NCI-H524 (cell line): Measurements from ENCODE around the gene ZNF222.

ENCODE experiments used
- DNase-seq, 2 experiments: peaks; one replicate each; lab custom pipeline; 2025; lab: John Stamatoyannopoulos, UW

Gene ZNF222

DNA sequence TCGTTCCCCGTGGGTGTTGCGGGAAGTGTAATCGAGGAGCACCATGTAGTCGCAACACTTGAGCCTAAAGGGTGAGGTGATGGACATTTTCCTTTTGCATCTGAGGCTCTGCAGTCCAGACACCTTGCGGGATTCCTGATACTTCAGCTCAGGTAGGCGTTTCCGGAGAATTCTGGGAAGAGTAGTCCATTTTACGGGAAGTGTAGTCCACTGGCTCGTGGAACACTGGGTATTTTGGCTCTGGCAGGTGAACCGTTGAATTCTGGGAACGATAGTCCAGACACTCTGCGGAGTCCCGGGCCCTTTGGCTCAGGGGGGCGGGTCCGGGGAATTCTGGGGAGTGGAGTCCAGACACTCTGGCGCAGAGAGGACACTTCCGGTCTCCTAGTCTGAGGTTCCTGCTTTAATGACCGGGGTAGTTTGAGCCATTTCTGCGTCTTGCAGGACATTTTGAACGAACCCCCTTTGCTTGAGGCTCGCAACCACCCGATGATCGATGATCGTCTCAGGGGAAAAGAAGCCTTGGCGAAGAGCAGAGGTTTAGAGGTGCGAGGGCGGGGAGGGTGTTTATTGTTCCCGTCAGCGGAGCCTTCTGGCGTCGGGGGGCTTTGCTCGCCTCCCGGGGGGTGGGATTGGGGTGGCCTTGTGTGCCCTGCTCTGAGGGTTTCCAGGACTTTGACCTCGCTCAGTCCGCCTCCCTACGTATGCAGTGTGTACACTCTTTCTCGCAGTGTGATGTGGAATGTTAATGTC lies 26.6 kb downstream of the ZNF222 start, which contains the start of gene ZNF223:
Gene ZNF223, plus strand, starts transcription at position 387 of the 753 bp plus-strand sequence. CDS start 3,141 bp downstream, outside the sequence.
- DNase-seq = peak; percentile 91 to 94

DNA sequence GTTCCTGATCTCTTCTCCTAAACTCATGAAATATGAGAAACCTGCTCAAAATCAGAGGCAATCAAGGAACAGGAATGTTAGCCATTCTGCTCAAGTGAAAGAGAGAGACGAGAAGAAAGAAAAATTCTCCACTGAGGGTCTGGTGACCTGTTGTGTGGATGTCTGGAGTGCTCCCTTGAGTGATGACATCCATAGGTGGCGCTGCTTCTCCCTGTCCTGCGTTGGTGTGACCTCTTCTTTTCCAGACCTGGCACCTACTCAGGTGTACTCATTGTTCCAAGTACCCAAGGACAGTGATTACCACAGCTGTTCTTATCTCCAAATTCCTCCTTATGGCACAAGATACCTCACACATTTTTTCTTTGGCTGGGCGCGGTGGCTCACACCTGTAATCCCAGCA lies 30.7 kb downstream of the ZNF222 start:
- DNase-seq = no peak

DNA sequence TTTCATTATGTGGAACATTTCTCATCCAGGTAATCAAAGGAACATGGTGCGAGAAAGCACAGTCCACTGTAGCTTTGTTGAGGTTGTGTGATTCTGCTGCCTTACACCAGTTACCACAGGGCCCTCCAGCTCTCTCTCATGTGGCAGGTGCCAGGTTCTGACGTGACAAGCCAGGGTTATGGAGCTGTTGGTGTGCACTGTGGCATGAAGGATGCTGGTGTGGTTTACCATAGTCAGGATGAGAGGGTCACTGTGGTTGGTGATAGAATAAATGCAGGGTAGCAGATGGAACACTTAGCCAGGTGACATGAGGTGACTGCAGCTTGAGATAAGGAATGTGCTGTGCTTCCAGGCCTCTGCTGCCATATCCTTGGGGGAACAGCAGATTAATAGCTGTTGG lies 34.0 kb downstream of the ZNF222 start:
- DNase-seq = no peak

DNA sequence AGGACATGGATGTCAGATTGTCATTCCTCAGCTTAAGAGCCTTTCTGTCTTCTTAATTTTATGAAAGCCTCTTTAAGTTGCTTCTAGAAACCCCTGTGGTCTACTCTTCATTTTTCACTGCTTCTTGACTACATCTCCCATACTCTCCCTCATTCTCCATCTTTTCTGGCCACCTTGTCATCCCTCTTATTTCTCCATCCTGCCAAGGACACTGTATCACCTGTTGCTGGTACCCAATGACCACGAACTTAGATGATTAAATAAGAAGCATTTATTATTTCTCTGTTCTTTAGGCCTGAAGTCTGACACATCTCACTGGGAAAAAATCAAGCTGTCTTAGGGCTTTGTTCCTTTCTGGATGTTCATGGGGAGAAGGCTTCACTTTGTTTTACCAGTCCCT lies 35.9 kb downstream of the ZNF222 start:
- DNase-seq = no peak

DNA sequence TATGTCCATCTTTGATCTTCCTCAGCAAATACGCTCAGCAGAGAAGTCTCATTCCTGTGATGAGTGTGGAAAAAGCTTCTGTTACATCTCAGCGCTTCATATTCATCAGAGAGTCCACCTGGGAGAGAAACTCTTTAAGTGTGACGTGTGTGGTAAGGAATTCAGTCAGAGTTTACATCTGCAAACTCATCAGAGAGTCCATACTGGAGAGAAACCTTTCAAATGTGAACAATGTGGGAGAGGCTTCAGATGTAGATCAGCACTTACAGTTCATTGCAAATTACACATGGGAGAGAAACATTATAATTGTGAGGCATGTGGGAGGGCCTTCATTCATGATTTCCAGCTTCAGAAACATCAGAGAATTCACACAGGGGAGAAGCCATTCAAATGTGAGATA lies 41.1 kb downstream of the ZNF222 start:
- DNase-seq = no peak

DNA sequence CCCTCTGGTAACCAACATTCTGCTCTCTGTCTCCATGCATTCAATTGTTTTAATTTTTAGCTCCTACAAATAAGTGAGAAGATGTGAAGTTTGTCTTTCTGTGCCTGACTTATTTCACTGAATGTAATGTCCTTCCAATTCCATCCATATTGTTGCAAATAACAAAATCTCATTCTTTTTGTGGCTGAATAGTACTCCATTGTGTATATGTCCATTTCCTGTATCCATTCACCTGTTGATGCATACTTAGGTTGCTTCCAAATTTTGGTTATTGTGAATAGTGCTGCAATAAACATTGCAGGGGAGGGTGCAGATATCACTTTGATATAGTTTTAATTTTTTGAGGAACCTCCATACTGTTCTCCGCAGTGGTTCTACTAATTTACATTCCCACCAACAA lies 44.2 kb downstream of the ZNF222 start:
- no peak for DNase-seq

DNA sequence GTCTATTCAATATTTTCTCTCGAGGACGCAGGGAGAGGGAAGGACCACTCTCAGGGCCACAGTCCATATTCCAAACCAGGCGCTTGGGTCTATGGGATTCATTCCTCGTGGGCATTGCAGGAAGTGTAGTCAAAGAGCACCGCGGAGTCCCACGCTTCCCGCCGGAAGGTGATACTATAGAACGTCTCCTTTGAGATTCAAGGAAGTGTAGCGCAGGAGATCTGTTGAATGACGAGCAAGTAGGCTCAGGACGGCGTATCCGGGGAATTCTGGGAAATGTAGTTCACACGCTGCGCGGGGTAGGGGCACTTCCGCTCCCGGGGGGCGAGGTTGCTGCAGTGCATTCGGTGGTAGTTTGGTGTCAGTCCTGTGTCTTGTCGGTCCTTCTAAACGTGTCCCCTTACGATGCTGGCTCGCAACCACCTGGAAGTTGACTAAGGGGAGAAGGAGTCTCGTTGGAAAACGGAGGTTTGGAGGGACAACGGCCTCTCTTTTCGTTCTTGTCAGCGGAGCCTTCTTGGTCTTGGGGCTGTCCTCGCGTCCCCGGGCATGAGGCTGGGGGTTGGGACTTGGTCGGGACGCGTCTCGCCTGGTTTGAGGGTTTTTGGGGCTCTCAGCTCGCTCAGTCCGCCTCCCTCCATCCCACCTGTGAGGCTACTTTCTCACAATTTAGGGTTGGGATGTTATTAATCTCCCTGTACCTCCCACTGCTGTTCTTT lies 46.8 kb downstream of the ZNF222 start, which contains the start of gene ZNF284:
Gene ZNF284, plus strand, starts transcription at position 336 of the 719 bp plus-strand sequence. CDS start 4,231 bp downstream, outside the sequence.
- DNase-seq = peak; percentile 80 to 93

DNA sequence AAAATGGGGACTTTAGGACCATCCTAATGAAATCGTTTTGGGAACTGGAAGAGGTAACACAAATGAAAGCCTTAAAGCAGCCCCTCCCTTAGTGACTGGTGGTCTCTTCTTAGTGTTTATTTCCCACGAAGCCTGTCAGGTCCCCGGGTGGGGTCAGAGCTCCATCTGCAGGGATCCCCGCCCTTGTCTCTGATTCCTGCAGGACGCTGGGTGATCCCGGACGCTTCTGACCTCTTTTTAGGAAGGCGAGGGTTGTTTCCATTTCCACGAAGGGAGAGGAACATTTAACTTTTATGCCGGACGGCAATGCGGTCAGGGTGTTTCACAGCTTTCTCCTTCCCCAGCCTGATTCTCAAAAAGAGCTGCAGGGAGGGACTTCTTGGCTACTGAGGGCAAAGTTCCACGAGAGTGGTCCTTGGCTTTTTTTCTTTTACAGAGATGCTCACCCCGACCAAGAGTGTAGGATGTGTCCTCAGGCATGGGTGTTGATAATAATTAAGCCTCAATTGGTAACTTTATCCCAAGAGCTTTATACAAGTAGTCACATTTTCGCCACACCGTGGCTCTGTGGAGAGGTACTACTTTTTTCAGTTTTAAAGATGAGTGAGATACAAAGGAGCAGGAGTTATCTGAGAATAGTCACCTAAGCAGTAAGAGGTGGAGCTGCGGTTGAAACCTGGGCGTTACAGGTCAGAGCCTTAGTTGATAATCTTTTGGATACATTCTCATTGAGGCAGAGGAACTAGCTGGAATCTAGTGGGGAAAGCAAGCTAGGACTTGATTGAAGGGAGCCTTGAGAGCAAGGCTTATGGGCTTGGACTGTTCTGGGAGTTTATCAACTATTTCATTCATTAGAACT lies 47.6 kb downstream of the ZNF222 start:
- DNase-seq = peak in 1 of 2 experiments; percentile 6

DNA sequence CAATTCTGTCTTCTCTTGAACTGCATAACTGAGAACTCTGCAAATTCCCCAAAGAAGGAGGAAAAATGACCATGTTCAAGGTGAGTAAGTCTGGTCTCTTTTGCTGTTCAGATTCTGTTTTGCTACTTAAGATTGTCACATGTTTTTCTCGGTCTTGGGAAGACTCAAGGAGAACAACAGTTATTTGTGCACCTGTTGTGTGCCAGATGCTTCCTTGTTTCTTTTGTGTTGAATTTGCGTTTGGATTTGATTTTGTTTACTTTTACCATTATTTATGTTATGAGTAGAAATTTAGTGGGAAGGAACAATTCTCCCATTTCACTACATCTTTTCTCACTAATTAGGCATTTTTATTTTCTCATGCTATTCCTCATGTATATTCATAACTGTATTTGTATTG lies 51.1 kb downstream of the ZNF222 start:
- no peak for DNase-seq
